HPDE6-E6E7 (cell line): ENCODE results near the gene REL.
A peak's percentile ranks its signal among the peaks of the same experiment; 100 is the strongest.
"Not testable (repeated sequence)": the region's sequence is repeated elsewhere in the genome, so short reads cannot be mapped to it uniquely, and the experiment has no call there.

Experiments
- DNase-seq: peaks from one replicate; pipeline ENCODE4 v3.0.0; 2011; ENCODE audit warnings: missing footprints; ENCODE audit errors: extremely low spot score

The REL gene

DNA sequence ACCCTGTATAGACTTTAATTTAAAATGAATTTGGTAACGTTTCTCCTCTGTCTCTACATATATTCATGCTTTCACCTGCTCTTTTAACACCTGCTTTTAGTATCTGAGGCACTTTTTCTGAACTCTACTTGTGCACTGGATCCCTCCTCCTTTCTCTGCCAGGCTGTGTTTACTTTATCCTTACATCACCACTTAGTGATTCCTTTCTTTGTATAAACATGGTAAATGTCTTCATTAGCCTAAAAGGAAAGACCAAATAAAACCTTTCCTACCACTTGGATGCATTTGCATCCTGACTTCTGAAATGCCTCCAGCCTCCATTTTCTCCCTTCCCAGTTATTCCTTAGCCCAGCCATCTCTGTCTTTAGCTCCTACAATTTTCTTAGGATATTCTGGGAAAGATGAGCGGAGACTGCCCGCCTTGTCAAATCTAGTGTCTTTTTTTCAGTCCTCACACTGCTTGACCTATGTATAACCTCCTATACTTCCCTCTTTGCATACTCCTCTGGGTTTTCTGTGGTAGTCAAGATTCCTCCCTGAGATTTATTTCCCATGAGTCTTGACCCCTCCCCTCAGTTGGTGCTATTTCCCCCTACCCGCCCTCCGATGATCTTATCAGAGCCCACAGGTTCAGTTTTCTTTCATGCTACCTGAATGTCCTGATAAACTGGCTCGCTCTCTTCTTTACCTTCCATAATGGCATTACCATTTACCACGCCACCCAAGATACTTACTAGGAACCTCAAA, 44.8 kb downstream of the REL start:
- DNase-seq = no peak

DNA sequence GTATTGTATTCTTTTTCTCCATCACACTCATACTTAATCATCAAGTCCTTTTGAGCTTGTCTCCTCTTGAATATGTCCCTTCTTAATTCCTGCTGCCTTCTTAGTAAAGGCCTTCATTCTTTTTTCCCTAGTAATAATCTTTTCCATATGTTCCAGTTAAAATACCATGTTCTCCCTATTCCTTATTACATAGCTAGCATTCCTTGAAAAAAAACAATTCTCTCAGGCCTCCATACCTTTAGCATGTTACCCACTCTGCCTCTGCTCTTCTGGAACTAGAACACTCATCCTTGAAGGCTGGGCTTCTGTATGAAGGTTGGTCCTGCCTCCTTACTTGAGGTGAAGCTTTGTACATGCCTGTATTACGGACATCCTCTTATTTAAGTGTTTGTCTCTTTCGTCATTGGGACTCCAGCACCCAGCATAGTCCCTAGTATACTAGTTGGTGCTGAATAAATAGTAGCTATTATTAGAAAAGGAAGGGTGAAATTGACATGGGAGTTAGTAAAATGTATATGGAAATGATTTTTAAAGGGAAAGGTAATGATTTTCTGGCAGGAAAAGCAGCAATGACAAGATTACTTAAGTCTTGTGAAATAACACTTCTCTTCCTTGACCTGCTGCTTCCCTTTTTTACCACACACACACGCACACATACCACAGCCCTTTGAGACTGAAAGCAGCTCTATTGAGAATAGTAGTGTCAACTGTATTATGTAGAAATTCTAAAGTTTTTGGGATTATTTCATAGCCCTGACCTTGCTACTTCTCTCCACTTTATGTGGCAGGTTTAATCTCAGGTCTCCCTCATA, 45.6 kb downstream of the REL start:
- no peak for DNase-seq

DNA sequence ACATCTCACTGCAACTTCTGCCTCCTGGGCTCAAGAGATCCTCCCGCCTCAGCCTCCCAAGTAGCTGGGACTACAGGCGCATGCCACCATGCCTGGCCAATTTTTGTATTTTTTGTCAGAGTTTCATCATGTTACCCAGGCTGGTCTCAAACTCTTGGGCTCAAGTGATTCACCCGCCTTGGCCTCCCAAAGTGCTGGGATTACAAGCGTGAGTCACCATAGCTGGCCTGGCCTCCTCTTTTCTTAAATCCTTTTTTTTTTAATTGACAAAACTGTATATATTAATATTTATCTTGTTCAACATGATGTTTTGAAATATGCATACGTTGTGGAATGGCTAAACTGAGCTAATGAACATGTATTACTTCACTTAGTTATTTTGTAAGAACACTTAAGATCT, 50.7 kb downstream of the REL start:
- DNase-seq = not testable (repeated sequence)

DNA sequence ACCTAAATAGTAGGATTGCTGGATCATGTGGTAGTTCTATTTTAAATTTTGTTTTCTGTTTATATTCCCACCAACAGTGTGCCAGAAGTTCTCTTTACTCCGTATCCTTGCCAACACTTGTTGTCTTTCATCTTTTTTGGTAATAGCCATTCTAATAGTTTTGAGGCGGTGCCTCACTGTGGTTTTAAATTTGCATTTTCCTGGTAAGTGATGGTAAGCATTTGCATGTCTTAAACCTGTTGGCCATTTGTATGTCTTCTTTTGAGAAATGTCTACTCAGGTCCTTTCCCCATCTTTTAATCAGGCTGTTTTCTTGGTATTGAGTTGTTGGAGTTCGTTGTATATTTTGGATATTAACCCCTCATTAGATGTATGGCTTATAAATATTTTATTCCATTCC, 51.6 kb downstream of the REL start:
- DNase-seq = no peak

DNA sequence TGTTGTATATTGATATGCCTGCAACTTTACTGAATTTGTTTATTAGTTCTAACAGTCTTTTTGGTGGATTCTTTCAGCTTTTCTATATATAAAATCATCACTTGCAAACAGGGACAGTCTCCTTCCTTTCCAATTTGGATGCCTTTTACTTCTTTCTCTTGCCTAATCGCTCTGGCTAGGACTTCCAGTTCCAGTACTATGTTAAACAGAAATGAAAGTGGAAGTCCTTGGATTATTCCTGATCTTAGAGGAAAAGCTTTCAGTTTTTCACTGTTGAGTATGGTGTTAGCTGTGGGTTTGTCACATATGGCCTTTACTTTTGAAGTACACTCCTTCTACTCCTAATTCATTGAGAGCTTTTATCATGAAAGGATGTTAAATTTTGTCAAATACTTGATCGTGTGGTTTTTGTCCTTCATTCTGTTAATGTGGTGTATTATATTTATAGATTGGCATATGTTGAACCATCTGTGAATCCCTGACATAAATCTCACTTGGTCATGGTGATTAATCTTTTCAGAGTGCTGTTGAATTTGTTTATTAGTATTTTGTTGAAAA, 52.9 kb downstream of the REL start:
- no peak for DNase-seq

DNA sequence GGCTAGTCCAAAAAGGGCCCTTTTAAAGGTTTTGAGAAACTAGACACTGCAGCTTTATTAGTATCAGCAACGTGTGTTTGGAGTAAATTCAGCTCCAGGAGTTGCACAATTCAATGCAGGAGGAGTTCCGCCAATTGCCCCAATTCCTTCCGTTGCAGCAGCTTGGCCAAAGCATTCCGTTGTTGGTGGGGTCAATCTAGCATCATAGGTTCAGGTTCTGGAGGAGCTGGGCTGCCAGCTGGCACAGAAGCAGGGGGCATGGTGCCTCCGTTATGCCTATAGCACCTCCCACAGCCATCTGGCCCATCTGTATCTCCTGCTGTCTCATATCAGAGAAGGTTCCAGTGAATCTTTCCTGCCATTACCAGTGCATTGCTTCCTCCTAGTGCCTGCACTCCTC, 55.4 kb downstream of the REL start:
- DNase-seq = no peak

DNA sequence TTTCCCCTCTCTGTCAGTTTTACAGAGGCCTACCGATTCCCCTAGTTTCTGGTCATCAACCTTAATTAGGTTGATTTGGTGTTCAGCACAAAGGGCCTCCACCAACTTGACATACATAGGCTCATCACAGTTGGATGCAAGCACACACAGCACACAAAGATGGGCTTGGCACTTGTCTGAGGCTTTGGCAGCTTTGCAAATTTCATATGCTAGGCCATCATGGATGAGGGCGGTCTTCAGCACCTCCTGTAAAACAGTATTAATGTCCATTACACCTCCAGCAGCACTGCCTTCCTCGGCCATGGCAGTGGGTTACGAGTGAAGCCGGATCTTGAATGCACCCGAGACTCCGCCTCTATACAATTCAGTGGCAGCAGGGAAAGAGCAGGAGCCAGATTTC, 56.9 kb downstream of the REL start:
- no peak for DNase-seq

DNA sequence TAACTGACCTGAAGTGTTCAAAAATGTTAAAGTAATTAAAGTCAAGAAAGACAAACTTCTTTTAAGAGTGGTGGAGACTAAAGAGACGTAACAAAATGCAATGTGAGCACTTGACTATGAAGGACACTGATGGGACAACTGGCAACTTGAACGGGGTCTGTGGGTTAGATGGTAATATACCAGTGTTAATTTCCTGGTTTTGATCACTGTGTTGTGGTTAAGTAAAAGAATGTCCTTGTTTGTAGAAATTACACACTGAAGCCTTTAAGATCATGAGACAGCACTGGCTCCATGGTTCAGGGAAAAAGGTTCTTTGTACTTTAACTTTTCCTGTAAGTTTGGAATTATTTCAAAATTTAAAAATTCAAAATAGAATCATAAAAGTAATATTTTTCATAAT, 58.2 kb downstream of the REL start:
- DNase-seq = no peak

DNA sequence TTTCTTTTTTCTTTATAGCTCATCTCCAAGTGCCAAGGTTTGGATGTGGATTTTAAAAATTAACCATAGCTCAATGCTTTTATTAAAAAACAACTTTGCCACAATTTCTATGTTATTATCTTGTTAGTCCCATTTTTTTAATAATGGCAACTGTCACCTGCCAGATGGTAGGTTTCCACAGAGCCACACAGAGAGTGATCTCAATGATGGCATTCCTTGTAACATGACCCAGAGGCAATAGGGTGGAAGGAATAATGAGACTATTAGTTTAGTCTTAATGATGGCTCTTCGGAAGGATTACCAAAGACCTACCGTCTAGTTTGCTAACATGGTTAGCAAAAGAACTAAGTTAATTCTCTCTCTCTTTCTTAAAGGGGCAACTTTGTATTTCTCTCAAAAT, 64.0 kb downstream of the REL start:
- DNase-seq = no peak

DNA sequence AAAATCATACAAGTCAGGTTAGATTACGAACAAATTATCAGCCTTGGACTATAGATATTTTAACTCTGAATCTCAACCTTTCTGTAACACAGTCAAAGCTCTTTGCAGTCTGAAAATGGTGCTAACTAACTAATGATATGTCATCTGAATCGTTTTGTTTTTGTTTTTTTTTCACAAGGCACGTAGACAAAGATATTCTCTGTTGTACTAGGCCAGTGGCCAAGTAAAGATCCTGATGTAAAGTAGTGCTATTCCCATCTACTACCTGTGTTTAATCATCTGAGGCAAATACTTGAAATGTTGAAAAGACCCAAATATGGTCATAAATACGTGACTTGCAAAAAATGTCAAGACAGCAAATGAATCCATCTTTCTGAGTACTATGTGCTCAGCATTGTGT, 65.7 kb downstream of the REL start:
- DNase-seq = no peak

DNA sequence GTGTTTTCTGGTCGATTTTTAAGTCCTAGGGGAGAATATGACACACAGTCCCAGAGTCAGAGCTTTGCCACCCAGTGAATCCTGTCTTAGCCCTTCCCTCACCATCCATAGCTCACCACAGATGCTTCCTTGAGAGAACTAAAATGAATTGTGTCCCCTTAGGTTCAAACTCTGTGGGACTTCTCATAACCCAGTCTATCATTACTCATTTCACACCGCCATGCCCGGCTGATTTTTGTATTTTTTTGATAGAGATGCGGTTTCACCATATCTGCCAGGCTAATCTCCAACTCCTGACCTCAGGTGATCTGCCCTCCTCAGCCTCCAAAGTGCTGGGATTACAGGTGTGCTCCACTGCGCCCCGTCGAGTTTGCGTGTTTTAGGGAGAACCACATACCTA, 66.8 kb downstream of the REL start:
- DNase-seq = no peak

DNA sequence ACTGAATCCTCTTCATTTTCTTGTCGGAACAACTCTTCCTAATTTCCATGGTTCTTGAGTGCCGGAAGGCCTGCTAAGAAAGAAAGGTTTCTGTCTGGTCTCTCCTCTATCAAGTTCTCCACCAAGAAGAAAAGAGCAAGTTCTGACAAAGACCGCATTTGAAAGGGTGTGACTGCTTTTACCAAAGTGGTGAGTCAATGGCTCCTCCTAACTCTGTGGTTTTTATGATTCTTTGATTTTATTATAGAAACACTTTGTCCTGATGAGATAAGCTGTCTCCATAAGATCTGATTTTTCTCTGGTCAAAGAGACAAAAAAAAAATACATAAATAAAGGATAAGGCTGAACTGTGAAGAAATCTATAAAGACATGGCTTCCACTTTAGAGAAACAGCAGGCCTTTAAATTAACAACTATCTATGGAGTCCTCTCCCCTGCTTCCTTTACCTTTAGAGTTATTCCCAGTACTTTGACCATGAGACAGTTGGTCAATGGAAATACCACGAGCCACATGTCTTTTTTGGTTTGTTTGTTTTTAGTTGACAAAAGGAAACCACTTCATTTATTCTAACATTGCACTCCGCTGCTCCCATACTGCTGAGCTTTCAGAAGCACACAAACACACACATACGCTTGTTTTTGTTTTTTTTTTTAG, 67.7 kb downstream of the REL start:
- DNase-seq = peak; percentile 80

DNA sequence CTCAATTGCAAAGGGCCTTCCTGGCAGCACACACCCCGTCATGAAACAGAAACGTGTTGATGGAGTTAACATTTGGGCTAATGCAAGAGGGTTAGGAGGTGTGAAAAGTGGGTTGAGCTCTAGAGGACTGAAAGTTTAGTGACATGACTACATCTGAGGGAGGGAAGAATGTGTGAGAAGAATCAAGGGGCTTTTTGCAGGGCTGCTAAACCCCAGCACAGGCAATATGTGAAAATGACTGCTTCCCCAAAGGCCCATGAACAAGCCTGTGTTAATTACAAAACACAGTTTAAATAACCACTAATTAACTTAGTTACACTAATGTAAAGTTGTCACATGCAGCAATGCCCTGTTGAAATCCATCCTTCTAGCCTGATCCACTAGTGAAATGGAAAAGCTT, 72.8 kb downstream of the REL start:
- no peak for DNase-seq

DNA sequence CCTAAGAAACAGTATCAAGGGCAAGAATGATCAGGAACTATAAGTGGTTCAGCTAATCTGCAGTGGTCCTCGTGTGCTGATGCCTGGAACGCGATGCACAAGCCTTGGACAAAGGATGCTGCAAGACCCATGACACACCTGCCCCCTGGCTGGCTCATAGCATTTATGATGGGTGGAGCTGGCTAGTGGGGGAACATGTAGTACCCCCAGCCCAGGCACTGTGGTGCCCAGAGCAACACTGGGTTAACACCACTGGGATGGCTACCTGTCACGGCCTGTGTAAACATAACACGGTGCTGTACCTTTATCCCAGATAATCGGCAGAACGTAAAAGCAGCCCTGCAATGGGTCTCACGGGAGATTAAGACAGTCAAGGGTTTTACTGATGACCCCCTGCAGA, 75.8 kb downstream of the REL start:
- no peak for DNase-seq

DNA sequence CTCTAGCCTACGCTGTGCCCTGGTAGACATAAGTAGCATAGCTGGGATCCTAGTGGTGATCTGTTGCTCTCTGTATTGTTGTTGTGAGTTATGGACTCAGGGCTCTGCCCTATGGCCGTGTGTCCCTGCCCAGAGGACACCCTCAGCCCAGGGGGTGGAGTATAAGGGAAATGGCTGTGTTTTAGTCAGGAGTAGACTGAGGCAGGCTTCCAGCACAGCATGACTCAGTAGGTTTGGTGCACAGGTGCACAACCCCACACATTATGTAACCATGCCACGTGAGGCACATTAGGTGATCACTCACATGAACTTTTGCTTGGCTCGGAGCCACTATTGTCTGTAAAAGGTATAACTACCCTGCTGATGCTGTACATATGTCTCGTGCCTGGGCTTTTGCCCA, 76.3 kb downstream of the REL start:
- no peak for DNase-seq

DNA sequence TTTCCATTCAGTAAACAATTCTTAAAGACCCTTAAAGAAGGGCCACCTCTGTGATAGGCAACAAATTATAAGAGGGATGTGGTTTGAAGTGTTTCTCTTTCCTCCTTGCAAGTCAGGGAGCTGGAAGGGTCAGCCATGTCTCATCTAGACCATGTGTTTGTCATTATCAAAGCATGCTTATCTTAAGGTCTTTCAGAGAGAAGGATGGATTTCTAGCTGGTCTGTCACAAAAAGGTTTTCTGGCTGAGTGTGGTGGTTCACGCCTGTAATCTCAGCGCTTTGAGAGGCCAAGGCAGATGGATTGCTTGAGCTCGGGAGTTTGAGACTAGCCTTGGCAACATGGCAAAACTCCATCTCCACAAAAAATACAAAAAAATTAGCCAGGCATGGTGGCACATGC, 77.0 kb downstream of the REL start:
- no peak for DNase-seq

DNA sequence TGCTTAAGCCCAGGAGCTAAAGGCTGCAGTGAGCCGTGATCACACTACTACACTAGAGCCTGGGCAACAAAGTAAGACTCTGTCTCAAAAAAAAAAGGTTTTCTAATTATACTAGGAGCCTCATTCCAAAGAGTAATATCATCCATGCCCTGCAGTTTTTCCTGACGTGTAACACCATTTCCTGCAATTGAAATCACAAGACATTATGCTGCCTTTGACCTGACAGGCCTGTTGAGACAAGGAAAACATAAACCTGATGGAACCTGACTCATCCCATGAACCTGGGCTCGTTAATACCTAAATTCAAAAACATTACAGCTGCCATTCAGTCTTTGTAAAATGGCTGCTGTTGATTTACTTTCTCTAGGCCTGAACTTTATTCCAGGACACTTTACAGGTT, 77.4 kb downstream of the REL start:
- peak; percentile 73 for DNase-seq

DNA sequence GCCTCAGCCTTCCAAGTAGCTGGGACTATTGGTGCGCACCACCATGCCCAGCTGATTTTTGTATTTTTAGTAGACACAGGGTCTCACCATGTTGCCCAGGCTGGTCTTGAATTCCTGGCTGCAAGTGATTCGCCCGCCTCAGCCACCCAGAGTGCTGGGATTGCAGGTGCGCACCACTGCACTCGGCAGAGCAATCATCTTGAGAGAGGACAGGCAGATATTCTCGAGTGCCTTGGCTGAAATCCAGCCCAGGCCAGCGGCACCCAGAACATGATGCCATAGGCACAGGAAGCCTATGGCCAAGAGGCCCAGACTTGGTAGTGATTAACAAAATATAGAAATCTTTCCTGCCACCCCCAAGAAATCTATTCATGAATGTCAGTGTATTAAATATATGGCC, 78.1 kb downstream of the REL start:
- no peak for DNase-seq

DNA sequence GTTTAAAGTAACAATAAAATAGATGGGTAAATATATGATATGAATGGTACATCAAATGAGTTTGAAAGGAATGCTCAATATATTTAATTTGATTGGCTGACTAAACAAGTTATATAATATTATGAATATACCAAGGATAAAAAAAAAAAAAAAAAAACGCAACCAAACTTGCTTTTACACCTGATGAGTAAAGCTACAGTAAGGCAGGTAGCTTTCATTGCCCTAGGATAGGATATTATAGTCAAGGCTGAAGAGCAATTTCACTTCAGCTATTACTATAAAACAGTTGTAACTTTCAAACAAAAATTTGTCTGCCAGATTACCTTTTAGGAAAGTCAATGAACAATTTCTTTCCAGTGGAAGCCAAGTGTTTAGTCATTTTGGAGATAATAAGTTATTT, 79.3 kb downstream of the REL start:
- DNase-seq = no peak

DNA sequence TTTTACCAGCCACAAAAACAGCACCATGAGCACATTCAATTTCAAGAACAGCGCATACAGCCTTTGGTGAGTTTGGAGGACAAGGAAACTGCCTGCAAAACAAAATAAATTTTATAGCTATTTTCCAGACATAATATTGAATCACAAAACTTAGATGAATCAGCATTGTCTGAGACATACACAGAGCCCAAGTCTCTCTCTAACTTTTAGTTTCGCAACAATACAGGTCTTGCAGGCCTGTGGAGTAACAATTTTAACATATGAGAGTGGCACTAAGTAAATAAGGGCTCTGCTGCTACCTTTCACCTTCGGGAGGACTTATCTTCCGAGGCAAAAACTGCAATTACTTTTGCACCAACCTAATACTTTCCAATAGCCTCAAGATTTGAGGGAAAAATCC, 80.1 kb downstream of the REL start:
- DNase-seq = peak; percentile 63

DNA sequence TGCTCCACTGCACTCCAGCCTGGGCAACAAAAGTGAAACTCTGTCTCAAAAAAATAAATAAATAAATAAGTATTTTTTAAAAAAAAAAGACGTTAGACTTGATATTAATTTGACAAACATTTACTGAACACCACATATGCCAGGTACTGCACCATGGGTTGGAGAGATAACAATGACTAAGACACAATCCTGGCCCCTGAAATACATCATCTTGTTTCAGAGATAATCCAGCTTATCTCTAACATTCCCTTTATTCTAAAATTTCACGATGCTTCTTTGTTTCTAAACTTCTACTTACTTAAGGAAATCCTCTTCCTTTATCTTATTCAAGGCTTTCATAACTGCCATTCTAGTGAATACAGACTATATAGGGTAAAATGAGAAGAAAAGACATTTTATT, 81.2 kb downstream of the REL start:
- no peak for DNase-seq

DNA sequence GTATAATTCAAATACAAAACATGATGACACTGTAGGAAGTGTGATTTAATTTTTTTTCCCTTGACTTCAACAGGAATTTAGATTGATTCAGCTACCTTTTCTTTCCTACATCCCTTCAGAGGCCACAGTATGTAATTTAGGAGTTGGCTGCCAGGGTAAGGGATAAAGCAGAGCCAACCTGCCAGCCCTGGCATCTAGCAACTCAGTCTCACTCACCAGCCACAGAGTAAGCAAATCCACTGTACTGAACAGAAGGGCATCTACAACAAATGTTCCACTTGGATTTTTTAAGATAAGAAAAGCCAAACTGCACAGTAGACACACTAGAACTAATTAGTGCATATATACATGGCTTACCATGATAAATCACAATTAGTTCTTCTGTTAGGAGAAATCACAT, 81.8 kb downstream of the REL start:
- no peak for DNase-seq
